Measurements from ENCODE around the gene IFT22. TPM values are rescaled to one million over a fixed set of nuclear protein-coding genes. Genes with fewer than 3 reads are reported as not detected.
"Not testable (repeated sequence)": the region's sequence is repeated elsewhere in the genome, so short reads cannot be mapped to it uniquely, and the experiment has no call there.

IFT22 gene
- polyA plus RNA-seq, 2 of the 4 experiments (the other 2 are of a cell fraction), result 50.5 to 58.4 TPM

DNA sequence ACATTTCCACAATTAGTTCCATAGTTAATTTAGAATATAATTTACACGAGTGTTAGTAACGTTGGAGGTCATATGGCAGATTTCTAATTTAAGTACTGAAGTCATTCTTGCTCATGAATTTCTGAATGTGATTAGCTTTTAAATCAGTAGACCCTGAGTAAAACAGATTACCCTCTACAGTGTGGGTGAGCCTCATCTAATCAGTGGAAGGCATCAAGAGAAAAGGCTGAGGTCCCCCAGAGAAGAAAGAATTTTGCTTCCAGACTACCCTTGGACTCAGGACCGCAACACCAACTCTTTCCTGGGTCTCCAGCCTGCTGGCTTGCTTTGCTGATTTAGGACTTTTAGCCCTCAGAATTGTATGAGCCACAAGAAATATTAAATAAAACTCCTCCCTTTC lies 33.2 kb downstream of the IFT22 start:
- Histone ChIP-seq H3K27ac (no peak overlapping the region), H3K9me3 (no peaks in the 10 kb centered on the region), H3K4me3 (no peak overlapping the region), H3K4me2 (no peak overlapping the region), H3K4me1 (no peaks in the 10 kb centered on the region)
- ChIA-PET CTCF (interaction anchor here (1.2 to 1.3 kb wide), 2 partner anchors 8 to 10 kb away, joined by 4 read pairs; no protein-coding TSS in a partner anchor), POLR2A (no interaction called here)
- FAIRE-seq (no peak), DNase-seq (ENCODE audit: low read depth in 1 of 2, low spot score in 1 of 2) (no peak), ATAC-seq (no peak)
- TF ChIP-seq RNF2 (IDR thresholded peaks at IDR 0.05; ENCODE audit: borderline replicate concordance, low read depth) (no peak), MAZ (IDR thresholded peaks at IDR 0.05; ENCODE audit: borderline replicate concordance, low read depth, low read length) (no peak), RARB (CRISPR knock-in tag; IDR thresholded peaks at IDR 0.05) (no peak), NR3C1 (IDR thresholded peaks at IDR 0.05) (no peak), JUN (IDR thresholded peaks at IDR 0.05) (no peak), BHLHE40 (IDR thresholded peaks at IDR 0.05; ENCODE audit: low read depth, low read length) (no peak), CHD2 (IDR thresholded peaks at IDR 0.05; ENCODE audit: low read length, partially characterized antibody) (no peak), CHD4 (IDR thresholded peaks at IDR 0.05; ENCODE audit: borderline replicate concordance) (no peak), ZFP36 (IDR thresholded peaks at IDR 0.05; ENCODE audit: borderline replicate concordance, partially characterized antibody) (no peak), FOSB (CRISPR knock-in tag; IDR thresholded peaks at IDR 0.05) (no peak), CEBPB (IDR thresholded peaks at IDR 0.05) (no peak), GATA3 (IDR thresholded peaks at IDR 0.05; ENCODE audit: borderline replicate concordance) (no peak)
- TF ChIP-seq, protein P1, sequence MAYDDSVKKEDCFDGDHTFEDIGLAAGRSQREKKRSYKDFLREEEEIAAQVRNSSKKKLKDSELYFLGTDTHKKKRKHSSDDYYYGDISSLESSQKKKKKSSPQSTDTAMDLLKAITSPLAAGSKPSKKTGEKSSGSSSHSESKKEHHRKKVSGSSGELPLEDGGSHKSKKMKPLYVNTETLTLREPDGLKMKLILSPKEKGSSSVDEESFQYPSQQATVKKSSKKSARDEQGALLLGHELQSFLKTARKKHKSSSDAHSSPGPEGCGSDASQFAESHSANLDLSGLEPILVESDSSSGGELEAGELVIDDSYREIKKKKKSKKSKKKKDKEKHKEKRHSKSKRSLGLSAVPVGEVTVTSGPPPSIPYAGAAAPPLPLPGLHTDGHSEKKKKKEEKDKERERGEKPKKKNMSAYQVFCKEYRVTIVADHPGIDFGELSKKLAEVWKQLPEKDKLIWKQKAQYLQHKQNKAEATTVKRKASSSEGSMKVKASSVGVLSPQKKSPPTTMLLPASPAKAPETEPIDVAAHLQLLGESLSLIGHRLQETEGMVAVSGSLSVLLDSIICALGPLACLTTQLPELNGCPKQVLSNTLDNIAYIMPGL (CRISPR knock-in tag; IDR thresholded peaks at IDR 0.05; ENCODE audit: borderline replicate concordance), result no peak
- TF ChIP-seq, protein P2, sequence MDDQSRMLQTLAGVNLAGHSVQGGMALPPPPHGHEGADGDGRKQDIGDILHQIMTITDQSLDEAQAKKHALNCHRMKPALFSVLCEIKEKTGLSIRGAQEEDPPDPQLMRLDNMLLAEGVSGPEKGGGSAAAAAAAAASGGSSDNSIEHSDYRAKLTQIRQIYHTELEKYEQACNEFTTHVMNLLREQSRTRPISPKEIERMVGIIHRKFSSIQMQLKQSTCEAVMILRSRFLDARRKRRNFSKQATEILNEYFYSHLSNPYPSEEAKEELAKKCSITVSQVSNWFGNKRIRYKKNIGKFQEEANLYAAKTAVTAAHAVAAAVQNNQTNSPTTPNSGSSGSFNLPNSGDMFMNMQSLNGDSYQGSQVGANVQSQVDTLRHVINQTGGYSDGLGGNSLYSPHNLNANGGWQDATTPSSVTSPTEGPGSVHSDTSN (IDR thresholded peaks at IDR 0.05), result no peak
- TF ChIP-seq, protein P3, sequence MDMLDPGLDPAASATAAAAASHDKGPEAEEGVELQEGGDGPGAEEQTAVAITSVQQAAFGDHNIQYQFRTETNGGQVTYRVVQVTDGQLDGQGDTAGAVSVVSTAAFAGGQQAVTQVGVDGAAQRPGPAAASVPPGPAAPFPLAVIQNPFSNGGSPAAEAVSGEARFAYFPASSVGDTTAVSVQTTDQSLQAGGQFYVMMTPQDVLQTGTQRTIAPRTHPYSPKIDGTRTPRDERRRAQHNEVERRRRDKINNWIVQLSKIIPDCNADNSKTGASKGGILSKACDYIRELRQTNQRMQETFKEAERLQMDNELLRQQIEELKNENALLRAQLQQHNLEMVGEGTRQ (IDR thresholded peaks at IDR 0.05), result no peak
- 50% methylated on average over 3 of the region's 3 CpGs for WGBS (ENCODE audit: missing lambda C conversion rate)

DNA sequence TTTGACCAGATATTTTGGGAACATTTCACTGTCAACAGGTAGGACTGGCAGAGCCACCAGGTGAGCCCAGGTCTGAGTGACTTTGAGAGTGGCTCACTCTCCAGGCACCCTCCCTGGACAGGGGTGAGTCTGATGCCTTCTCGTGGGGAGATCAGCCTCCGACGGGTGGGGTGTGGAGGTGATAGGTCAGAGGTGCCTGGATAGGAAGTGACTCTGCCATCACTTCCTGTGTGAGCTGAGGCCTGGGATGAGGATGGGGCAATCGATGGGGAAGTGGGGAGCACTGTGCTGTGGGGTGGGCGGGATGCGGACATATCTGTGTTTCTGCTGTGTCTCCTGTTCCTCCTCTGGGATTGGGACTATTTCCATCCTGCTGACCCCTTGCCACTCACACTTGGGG lies 34.6 kb downstream of the IFT22 start:
- ATAC-seq, result no peak
- no peak for DNase-seq (ENCODE audit: low read depth in 1 of 2, low spot score in 1 of 2)
- no peak overlapping the region for H3K27ac ChIP-seq
- H3K9me3 ChIP-seq, result no peaks in the 10 kb centered on the region
- 46% methylated on average over 4 of the region's 6 CpGs for WGBS (ENCODE audit: missing lambda C conversion rate)
- no peak overlapping the region for H3K4me2 ChIP-seq
- ChIA-PET POLR2A (no interaction called here), CTCF (interaction anchor here (1.3 kb wide), 1 partner anchor 10 kb away, joined by 4 read pairs; no protein-coding TSS in a partner anchor)
- no peak for FAIRE-seq
- 0 out of 3 replicates have a peak, but pooled peaks cover 2% of the 10 kb centered on the region for H3K4me1 ChIP-seq
- TF ChIP-seq HDAC2 (IDR thresholded peaks at IDR 0.05) (no peak), NR3C1 (IDR thresholded peaks at IDR 0.05) (no peak), MAZ (IDR thresholded peaks at IDR 0.05; ENCODE audit: borderline replicate concordance, low read depth, low read length) (no peak), BHLHE40 (IDR thresholded peaks at IDR 0.05; ENCODE audit: low read depth, low read length) (no peak), ZFP36 (IDR thresholded peaks at IDR 0.05; ENCODE audit: borderline replicate concordance, partially characterized antibody) (no peak), TFCP2L1 (CRISPR knock-in tag; IDR thresholded peaks at IDR 0.05) (no peak), KDM5A (IDR thresholded peaks at IDR 0.05) (no peak), KDM1A (IDR thresholded peaks at IDR 0.05; ENCODE audit: low read depth) (no peak)
- TF ChIP-seq, protein P4, sequence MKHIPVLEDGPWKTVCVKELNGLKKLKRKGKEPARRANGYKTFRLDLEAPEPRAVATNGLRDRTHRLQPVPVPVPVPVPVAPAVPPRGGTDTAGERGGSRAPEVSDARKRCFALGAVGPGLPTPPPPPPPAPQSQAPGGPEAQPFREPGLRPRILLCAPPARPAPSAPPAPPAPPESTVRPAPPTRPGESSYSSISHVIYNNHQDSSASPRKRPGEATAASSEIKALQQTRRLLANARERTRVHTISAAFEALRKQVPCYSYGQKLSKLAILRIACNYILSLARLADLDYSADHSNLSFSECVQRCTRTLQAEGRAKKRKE (CRISPR knock-in tag; IDR thresholded peaks at IDR 0.05; ENCODE audit: low read depth), result no peak
- TF ChIP-seq, protein P5, sequence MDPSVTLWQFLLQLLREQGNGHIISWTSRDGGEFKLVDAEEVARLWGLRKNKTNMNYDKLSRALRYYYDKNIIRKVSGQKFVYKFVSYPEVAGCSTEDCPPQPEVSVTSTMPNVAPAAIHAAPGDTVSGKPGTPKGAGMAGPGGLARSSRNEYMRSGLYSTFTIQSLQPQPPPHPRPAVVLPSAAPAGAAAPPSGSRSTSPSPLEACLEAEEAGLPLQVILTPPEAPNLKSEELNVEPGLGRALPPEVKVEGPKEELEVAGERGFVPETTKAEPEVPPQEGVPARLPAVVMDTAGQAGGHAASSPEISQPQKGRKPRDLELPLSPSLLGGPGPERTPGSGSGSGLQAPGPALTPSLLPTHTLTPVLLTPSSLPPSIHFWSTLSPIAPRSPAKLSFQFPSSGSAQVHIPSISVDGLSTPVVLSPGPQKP (IDR thresholded peaks at IDR 0.05; ENCODE audit: low read depth, low read length), result no peak
- H3K4me3 ChIP-seq, result no peak overlapping the region

DNA sequence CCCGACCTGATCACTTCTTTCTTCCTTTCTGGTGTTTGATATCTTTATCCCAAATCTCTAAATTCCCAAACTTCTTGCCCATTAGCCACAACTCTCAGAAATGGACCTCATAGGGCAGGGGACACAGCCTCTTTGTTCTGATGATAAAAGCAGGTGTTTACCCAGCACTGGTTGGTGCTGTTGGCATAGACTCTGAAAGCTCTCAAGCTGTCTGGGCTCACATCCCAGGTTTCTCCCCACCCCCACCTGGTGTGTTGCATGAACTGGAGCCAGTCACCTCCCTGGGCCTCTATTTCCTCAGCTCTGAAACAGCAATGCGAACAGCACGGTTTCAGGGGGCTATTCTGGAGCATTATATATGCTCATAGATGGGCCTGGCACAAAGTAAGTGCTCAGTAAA lies 35.7 kb downstream of the IFT22 start:
- H3K27ac ChIP-seq; POLR2A ChIA-PET; H3K4me1 ChIP-seq; H3K4me3 ChIP-seq; DNase-seq (ENCODE audit: low read depth in 1 of 2, low spot score in 1 of 2); H3K9me3 ChIP-seq; ATAC-seq; FAIRE-seq; H3K4me2 ChIP-seq: not testable (repeated sequence)
- CTCF ChIA-PET, result interaction anchor here (0.7 to 1.2 kb wide), 4 partner anchors 30 to 142 kb away, joined by 3 to 5 read pairs (median 4); no protein-coding TSS in a partner anchor
- 32% methylated on average over 3 of the region's 3 CpGs for WGBS (ENCODE audit: missing lambda C conversion rate)

All from A549 (cell line).